Astrocyte (in vitro differentiated cells and primary cell): ENCODE results near the gene STAT1. TPM values are rescaled to one million over a fixed set of nuclear protein-coding genes. Genes with fewer than 3 reads are reported as not detected.

Experiments
- DNase-seq: peaks from one replicate; pipeline ENCODE4 v3.0.0-alpha.2; 2010; ENCODE audit warnings: low read depth
- FAIRE-seq: peaks from 2 replicates; lab custom pipeline; 2011; peaks lifted over from hg19 to GRCh38; lab: Jason Lieb, UNC
- H2AFZ ChIP-seq: 2 replicates; pipeline ENCODE4 v1.6.0; 2012; ENCODE audit warnings: low read depth, low read length, inconsistent platforms
- H3K27ac ChIP-seq: 2 replicates; pipeline ENCODE4 v1.5.1; 2011; ENCODE audit warnings: low read depth, low read length, inconsistent platforms
- H3K27me3 ChIP-seq: 2 replicates; pipeline ENCODE4 v1.6.0; 2011; ENCODE audit warnings: low read length, inconsistent platforms; ENCODE audit not compliant: insufficient read depth
- H3K36me3 ChIP-seq: 2 replicates; pipeline ENCODE4 v1.5.1; 2011; ENCODE audit warnings: low read length, inconsistent platforms; ENCODE audit not compliant: insufficient read depth
- H3K4me1 ChIP-seq: 2 replicates; pipeline ENCODE4 v1.5.1; 2011; ENCODE audit warnings: low read length, inconsistent platforms; ENCODE audit not compliant: insufficient read depth
- H3K4me2 ChIP-seq: 2 replicates; pipeline ENCODE4 v1.6.0; 2012; ENCODE audit warnings: low read length, inconsistent platforms
- H3K4me3 ChIP-seq: 2 replicates; pipeline ENCODE4 v1.5.1; 2011; ENCODE audit warnings: low read depth, mild to moderate bottlenecking, low read length, inconsistent platforms; ENCODE audit not compliant: insufficient read depth
- H3K79me2 ChIP-seq: 2 replicates; pipeline ENCODE4 v1.6.0; 2012; ENCODE audit warnings: mild to moderate bottlenecking, low read length, inconsistent platforms; ENCODE audit not compliant: insufficient read depth
- H3K9ac ChIP-seq: 2 replicates; pipeline ENCODE4 v1.6.0; 2012; ENCODE audit warnings: mild to moderate bottlenecking, low read length, inconsistent platforms
- H3K9me3 ChIP-seq: 2 replicates; pipeline ENCODE4 v1.5.1; 2012; ENCODE audit warnings: low read depth, mild to moderate bottlenecking, low read length, inconsistent platforms; ENCODE audit not compliant: insufficient read depth
- H4K20me1 ChIP-seq: 2 replicates; pipeline ENCODE4 v1.6.0; 2012; ENCODE audit warnings: low read length, inconsistent platforms; ENCODE audit not compliant: insufficient read depth
- H3K27ac Mint-ChIP-seq: one replicate; pipeline ENCODE4 v1.8.0; 2021; ENCODE audit warnings: mild to moderate bottlenecking, mixed read lengths; ENCODE audit not compliant: unreplicated experiment
- H3K27me3 Mint-ChIP-seq: one replicate; pipeline ENCODE4 v1.8.0; 2021; ENCODE audit warnings: low read depth, mixed read lengths; ENCODE audit not compliant: unreplicated experiment
- H3K36me3 Mint-ChIP-seq: one replicate; pipeline ENCODE4 v1.8.0; 2021; ENCODE audit warnings: low read depth, mixed read lengths; ENCODE audit not compliant: unreplicated experiment
- H3K4me1 Mint-ChIP-seq: one replicate; pipeline ENCODE4 v1.8.0; 2021; ENCODE audit warnings: low read depth, mixed read lengths; ENCODE audit not compliant: unreplicated experiment
- H3K4me3 Mint-ChIP-seq: one replicate; pipeline ENCODE4 v1.8.0; 2021; ENCODE audit warnings: mild to moderate bottlenecking, moderate library complexity, mixed read lengths; ENCODE audit not compliant: unreplicated experiment
- H3K9me3 Mint-ChIP-seq: one replicate; pipeline ENCODE4 v1.8.0; 2021; ENCODE audit warnings: mild to moderate bottlenecking, mixed read lengths; ENCODE audit not compliant: unreplicated experiment
- EZH2 ChIP-seq: IDR thresholded peaks from 2 replicates; pipeline ENCODE4 v1.6.1; 2012; ENCODE audit warnings: mild to moderate bottlenecking, low read length, inconsistent platforms; ENCODE audit not compliant: insufficient read depth
- total RNA-seq: library from RNA; stranded (reverse); gene quantifications from 2 replicates; pipeline ENCODE4 v1.2.1, GENCODE V29; 2021
- TF ChIP-seq, protein P1 (sequence below): IDR thresholded peaks from 2 replicates; pipeline ENCODE4 v1.5.1; 2011; ENCODE audit warnings: low read depth, mild to moderate bottlenecking, inconsistent platforms, low read length, moderate library complexity; ENCODE audit not compliant: insufficient read depth

STAT1 gene
- total RNA-seq, 1 donor from 2014 or later, result 377 TPM

DNA sequence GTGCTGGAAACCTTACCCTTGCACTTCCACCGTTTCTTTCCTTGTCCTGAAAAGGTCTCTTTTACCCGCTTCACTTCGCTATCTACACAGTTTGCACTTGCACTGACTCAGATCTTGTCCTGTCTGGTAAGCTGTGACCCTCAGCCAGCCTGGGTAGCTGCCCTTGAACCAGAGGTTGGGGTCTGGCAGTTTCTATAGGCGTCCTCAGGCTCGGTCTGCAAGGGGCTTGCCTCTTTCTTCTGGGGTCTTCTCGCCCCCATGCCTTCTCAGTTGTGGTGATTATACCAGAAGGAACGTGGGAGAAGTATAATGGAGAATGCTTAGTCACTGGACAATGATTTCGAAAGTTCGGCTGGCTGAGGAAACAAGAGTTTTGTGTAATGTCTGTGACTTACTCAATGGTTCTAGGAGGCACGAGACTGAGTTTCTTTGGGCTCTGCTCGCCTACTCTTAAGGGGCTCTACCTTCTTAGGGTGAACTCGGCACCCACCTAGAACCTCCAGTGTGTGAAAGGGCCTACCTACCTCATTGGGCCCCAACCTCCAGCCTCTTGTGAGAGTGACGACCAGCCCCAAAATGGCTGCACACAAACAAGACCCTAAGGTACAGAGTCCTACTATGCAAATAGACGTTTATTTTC is 6.9 kb upstream of the STAT1 start:
- Mint-ChIP-seq H3K27ac (no peak overlapping the region), H3K27me3 (no peaks in the 10 kb centered on the region), H3K4me3 (no peak overlapping the region), H3K9me3 (peaks cover under 1% of the 10 kb centered on the region), H3K36me3 (no peaks in the 10 kb centered on the region), H3K4me1 (peaks cover 11% of the 10 kb centered on the region)
- peak overlapping the region; percentile 86 for H3K4me3 ChIP-seq
- peak overlapping the region; percentile 69 for H2AFZ ChIP-seq
- H3K9ac ChIP-seq, result peak overlapping the region; percentile 93
- H4K20me1 ChIP-seq, result no peaks in the 10 kb centered on the region
- no peaks in the 10 kb centered on the region for H3K36me3 ChIP-seq
- FAIRE-seq, result no peak
- no peaks in the 10 kb centered on the region for H3K9me3 ChIP-seq
- H3K27ac ChIP-seq, result peak overlapping the region; percentile 97
- H3K4me2 ChIP-seq, result peak overlapping the region; percentile 99
- peaks cover 7% of the 10 kb centered on the region for H3K4me1 ChIP-seq
- peak; percentile 83 for DNase-seq
- H3K27me3 ChIP-seq, result no peaks in the 10 kb centered on the region
- TF ChIP-seq EZH2, result no peak
- TF ChIP-seq, protein P1, sequence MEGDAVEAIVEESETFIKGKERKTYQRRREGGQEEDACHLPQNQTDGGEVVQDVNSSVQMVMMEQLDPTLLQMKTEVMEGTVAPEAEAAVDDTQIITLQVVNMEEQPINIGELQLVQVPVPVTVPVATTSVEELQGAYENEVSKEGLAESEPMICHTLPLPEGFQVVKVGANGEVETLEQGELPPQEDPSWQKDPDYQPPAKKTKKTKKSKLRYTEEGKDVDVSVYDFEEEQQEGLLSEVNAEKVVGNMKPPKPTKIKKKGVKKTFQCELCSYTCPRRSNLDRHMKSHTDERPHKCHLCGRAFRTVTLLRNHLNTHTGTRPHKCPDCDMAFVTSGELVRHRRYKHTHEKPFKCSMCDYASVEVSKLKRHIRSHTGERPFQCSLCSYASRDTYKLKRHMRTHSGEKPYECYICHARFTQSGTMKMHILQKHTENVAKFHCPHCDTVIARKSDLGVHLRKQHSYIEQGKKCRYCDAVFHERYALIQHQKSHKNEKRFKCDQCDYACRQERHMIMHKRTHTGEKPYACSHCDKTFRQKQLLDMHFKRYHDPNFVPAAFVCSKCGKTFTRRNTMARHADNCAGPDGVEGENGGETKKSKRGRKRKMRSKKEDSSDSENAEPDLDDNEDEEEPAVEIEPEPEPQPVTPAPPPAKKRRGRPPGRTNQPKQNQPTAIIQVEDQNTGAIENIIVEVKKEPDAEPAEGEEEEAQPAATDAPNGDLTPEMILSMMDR, result no peak
- no peaks in the 10 kb centered on the region for H3K79me2 ChIP-seq

DNA sequence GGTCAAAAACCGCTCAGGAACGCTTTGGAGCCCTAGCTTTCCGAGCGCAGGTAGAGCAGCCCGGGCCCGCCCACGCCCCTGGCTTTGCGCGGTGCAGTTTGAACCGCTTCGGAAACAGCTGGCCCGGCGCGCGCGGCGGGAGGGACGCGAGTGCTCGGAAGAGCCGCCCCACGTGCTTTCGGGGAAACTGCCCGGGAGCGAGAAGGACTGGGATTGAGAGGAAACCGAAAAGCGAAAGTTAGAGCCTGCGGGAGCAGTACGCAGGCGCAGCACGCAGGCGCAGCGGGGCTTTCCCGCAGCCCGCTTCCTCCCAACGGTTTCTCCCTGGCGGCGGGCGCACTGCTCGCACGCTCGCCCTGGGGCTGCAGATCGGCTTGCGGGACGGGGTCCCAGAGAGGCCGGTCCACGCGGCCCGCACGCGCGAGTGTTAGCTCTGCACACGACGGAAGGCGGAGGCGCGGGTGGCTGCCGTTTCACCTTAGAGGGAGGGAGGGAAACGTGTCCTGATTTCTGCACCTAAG is 6.3 kb upstream of the STAT1 start:
- peak overlapping the region; percentile 97 for H3K27ac ChIP-seq
- no peaks in the 10 kb centered on the region for H4K20me1 ChIP-seq
- DNase-seq, result peak; percentile 89
- FAIRE-seq, result no peak
- peaks cover 11% of the 10 kb centered on the region for H3K4me1 Mint-ChIP-seq
- H3K27ac Mint-ChIP-seq, result peak overlapping the region; percentile 42
- peaks cover 7% of the 10 kb centered on the region for H3K4me1 ChIP-seq
- no peak overlapping the region for H3K4me3 Mint-ChIP-seq
- TF ChIP-seq EZH2, result no peak
- TF ChIP-seq, protein P1, result no peak
- H3K27me3 Mint-ChIP-seq, result no peaks in the 10 kb centered on the region
- peak overlapping the region; percentile 99 for H3K4me2 ChIP-seq
- no peaks in the 10 kb centered on the region for H3K27me3 ChIP-seq
- H3K4me3 ChIP-seq, result peak overlapping the region; percentile 86
- H3K36me3 Mint-ChIP-seq, result no peaks in the 10 kb centered on the region
- peak overlapping the region; percentile 93 for H3K9ac ChIP-seq
- peak overlapping the region; percentile 69 for H2AFZ ChIP-seq
- no peaks in the 10 kb centered on the region for H3K36me3 ChIP-seq
- H3K9me3 Mint-ChIP-seq, result peaks cover 1% of the 10 kb centered on the region
- no peaks in the 10 kb centered on the region for H3K9me3 ChIP-seq
- no peaks in the 10 kb centered on the region for H3K79me2 ChIP-seq

DNA sequence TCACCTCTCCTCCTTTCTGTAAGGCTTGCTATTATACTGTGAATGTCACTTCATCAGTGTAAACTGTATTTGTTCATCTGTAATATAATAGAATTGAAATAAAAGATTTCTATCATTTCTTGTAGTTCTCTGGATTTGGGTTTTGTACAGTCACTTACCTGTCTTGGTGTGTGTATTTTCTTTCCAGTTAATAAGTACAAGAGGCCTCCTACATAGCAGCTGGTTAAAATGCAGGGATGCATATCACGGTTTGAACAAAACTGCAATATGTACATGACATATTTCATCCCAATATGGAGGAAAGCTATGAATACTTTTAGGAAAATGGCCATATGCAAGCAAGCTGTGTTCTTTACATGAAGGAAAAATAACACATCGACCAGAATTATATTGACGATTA is 5.4 kb upstream of the STAT1 start:
- no peak overlapping the region for H3K4me3 Mint-ChIP-seq
- peaks cover 1% of the 10 kb centered on the region for H3K9me3 Mint-ChIP-seq
- Histone ChIP-seq H4K20me1 (no peaks in the 10 kb centered on the region), H3K79me2 (no peaks in the 10 kb centered on the region), H3K4me1 (peaks cover 12% of the 10 kb centered on the region), H3K9me3 (no peaks in the 10 kb centered on the region), H2AFZ (no peak overlapping the region), H3K27ac (no peak overlapping the region), H3K4me3 (no peak overlapping the region), H3K36me3 (no peaks in the 10 kb centered on the region), H3K9ac (no peak overlapping the region), H3K4me2 (no peak overlapping the region), H3K27me3 (no peaks in the 10 kb centered on the region)
- no peaks in the 10 kb centered on the region for H3K27me3 Mint-ChIP-seq
- peaks cover 11% of the 10 kb centered on the region for H3K4me1 Mint-ChIP-seq
- DNase-seq (no peak), FAIRE-seq (no peak)
- TF ChIP-seq EZH2, result no peak
- TF ChIP-seq, protein P1, result no peak
- no peaks in the 10 kb centered on the region for H3K36me3 Mint-ChIP-seq
- H3K27ac Mint-ChIP-seq, result peak overlapping the region; percentile 29
